OCI-LY7 (cell line): Measurements from ENCODE around the gene MYEOV.

Experiments
- EZH2phosphoT487 ChIP-seq: fragments of 200-600 bp; sonication (generic); IDR thresholded peaks from 2 replicates; pipeline ENCODE4 v1.6.1; 2018; ENCODE audit warnings: low read depth, borderline replicate concordance, mild to moderate bottlenecking, mixed run types, antibody characterized with exemption, low read length, moderate library complexity, mixed read lengths
- TF ChIP-seq, protein P1 (sequence below): fragments of 200-600 bp; sonication (generic); conservative IDR thresholded peaks from 2 replicates; pipeline ENCODE4 v1.5.1; 2014; ENCODE audit warnings: mild to moderate bottlenecking, antibody characterized with exemption, low read length, moderate library complexity, mixed read lengths

DNA sequence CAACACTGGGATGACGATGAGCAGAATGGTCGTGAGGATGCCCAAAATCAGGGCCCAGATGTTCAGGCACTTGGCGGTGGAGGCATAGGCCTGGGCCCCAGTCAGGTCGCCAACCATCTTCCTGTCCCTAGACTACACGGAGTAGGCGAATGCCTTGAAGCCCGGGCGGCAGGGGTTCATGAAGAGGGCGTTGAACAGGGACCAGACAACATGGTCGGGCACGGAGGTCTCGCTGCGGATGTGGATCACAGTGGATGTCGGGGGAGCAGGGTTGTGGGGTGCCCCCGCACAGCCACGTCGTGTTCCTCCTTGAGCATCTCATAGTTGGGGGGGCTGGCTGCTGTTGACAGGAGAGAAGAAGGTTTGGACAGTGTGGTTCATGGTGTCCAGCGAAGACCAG lies 9.5 kb downstream of the MYEOV start:
- TF ChIP-seq, protein P1, sequence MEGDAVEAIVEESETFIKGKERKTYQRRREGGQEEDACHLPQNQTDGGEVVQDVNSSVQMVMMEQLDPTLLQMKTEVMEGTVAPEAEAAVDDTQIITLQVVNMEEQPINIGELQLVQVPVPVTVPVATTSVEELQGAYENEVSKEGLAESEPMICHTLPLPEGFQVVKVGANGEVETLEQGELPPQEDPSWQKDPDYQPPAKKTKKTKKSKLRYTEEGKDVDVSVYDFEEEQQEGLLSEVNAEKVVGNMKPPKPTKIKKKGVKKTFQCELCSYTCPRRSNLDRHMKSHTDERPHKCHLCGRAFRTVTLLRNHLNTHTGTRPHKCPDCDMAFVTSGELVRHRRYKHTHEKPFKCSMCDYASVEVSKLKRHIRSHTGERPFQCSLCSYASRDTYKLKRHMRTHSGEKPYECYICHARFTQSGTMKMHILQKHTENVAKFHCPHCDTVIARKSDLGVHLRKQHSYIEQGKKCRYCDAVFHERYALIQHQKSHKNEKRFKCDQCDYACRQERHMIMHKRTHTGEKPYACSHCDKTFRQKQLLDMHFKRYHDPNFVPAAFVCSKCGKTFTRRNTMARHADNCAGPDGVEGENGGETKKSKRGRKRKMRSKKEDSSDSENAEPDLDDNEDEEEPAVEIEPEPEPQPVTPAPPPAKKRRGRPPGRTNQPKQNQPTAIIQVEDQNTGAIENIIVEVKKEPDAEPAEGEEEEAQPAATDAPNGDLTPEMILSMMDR = no peak
- no peak for TF ChIP-seq EZH2phosphoT487
